T-helper 1 cell treated with Interleukin-12 subunit alpha and Interleukin-12 subunit beta and Interleukin-4 antibody, amounts not matched to agents 30 μg/mL and 1 μg/mL, for 36 hours (primary cell): ENCODE results near the gene SLC35F3.
"Not testable (repeated sequence)": the region's sequence is repeated elsewhere in the genome, so short reads cannot be mapped to it uniquely, and the experiment has no call there.

Experiments used
- H3K27ac Mint-ChIP-seq: one replicate; pipeline ENCODE4 v1.8.0; 2021; ENCODE audit warnings: mild to moderate bottlenecking, mixed read lengths
- H3K27me3 Mint-ChIP-seq: one replicate; pipeline ENCODE4 v1.8.0; 2021; ENCODE audit warnings: low read depth, mixed read lengths
- H3K36me3 Mint-ChIP-seq: one replicate; pipeline ENCODE4 v1.8.0; 2021; ENCODE audit warnings: low read depth, mixed read lengths
- H3K4me1 Mint-ChIP-seq: one replicate; pipeline ENCODE4 v1.8.0; 2021; ENCODE audit warnings: low read depth, mixed read lengths
- H3K4me3 Mint-ChIP-seq: one replicate; pipeline ENCODE4 v1.8.0; 2021; ENCODE audit warnings: mild to moderate bottlenecking, moderate library complexity, mixed read lengths
- H3K9me3 Mint-ChIP-seq: one replicate; pipeline ENCODE4 v1.8.0; 2021; ENCODE audit warnings: mixed read lengths

The SLC35F3 gene

DNA sequence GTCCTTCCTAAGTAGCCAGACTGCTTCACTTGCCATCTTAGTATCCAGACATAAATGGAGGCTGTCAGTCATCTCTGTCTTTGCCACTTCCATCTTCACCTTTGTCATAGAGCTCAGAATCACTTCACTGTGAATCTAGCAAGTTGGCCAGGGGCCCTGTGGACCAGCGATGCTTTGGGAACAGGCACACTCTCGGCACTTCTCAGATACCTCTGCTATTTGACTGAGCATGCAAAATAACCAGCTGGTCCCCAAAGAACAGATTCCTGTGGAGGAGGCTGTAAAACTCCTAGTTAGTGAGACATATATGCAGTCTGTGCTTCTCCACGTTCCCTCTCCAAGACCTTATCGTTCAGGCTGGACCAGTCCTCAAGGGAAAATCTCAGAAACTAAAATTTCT lies 392.0 kb downstream of the SLC35F3 start:
- no peaks in the 10 kb centered on the region for H3K4me1 Mint-ChIP-seq
- H3K9me3 Mint-ChIP-seq, result no peaks in the 10 kb centered on the region
- no peaks in the 10 kb centered on the region for H3K36me3 Mint-ChIP-seq
- H3K4me3 Mint-ChIP-seq, result no peak overlapping the region
- H3K27ac Mint-ChIP-seq, result no peak overlapping the region
- peaks cover 12% of the 10 kb centered on the region for H3K27me3 Mint-ChIP-seq

DNA sequence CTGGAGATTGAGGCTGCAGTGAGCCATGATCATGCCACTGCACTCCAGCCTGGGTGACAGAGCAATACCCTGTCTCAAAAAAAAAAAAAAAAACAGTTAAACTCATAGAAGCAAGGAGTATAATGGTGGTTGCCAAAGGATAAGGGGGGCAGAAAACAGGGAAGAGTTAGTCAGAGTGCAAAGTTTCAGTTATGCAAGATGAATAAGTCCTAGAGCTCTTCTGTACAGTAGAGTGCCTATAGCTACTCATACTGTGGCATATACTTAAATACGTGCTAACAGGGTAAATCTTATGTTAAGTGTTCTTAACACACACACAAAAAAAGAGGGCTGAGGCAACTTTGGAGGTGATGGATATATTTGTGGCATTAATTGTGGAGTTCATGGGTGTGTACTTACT lies 393.2 kb downstream of the SLC35F3 start:
- H3K4me3 Mint-ChIP-seq, result no peak overlapping the region
- H3K4me1 Mint-ChIP-seq, result no peaks in the 10 kb centered on the region
- no peak overlapping the region for H3K27ac Mint-ChIP-seq
- no peaks in the 10 kb centered on the region for H3K36me3 Mint-ChIP-seq
- peaks cover 11% of the 10 kb centered on the region for H3K27me3 Mint-ChIP-seq
- no peaks in the 10 kb centered on the region for H3K9me3 Mint-ChIP-seq

DNA sequence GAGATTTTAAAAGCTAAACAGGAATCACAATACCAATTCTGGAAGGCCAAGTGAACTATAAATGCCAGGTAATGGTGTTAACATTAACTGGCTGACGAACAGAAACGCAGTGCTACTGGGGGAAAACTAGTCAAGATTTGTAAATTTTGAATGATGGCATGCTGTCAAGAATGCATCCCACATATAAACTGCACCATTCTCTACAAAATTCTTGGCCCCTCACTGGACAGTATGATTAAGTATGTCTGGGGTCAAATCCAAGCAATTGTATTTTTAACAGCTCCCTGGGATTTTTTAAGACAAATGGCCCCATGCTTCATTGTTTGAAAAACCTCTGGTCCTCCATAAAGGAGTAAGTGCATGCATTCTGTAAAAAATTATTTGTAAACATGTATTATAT lies 395.6 kb downstream of the SLC35F3 start:
- Mint-ChIP-seq H3K4me3 (no peak overlapping the region), H3K27ac (no peak overlapping the region), H3K27me3 (peaks cover 13% of the 10 kb centered on the region), H3K9me3 (no peaks in the 10 kb centered on the region), H3K4me1 (no peaks in the 10 kb centered on the region), H3K36me3 (no peaks in the 10 kb centered on the region)

DNA sequence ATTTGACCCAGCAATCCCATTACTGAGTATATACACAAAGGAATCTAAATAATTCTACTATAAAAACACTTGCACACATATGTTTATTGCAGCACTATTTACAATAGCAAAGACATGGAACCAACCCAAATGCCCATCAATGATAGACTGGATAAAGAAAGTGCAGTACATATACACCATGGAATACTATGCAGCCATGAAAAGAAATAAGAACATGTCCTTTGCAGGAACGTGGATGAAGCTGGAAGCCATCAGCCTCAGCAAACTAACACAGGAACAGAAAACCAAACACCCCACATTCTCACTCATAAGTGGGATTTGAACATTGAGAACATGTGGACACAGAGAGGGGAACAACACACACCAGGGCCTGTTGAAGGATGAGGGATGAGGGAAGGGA lies 397.2 kb downstream of the SLC35F3 start:
- not testable (repeated sequence) for H3K9me3 Mint-ChIP-seq, H3K4me3 Mint-ChIP-seq

DNA sequence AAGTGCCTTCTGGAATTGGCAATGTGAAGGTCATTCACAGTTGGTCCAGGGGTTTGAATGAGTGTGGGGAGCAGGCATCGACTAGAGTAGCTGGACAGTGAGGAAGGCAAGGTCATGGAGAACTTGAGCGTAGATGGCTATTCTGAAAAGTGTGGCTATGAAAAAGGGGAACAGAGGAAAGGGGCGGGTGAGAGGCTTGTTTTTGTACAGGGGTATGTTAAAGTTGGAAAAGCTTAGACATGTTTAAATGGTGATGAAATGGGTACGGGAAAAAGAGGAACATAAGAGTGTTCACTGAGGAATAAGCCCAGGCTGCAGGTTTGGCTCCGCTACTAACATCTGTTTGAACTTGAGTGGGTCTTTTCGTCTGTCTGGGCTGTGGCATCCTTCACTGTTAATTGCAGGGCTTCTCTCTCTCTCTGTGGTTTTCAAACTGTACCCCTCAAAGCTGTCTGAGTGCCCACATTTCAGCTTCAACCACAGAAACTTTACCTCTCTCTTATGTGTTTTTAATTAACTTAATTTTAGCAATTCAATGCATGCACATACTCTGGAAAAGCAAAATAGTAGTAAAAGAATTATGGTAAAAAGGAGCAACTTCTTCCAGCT lies 398.0 kb downstream of the SLC35F3 start:
- Mint-ChIP-seq H3K27me3 (peaks cover 10% of the 10 kb centered on the region), H3K36me3 (no peaks in the 10 kb centered on the region), H3K9me3 (no peaks in the 10 kb centered on the region), H3K4me1 (no peaks in the 10 kb centered on the region), H3K4me3 (no peak overlapping the region), H3K27ac (no peak overlapping the region)

More for the DNA sequence above, 397.2 kb downstream of the SLC35F3 start:
- not testable (repeated sequence) for H3K36me3 Mint-ChIP-seq, H3K27ac Mint-ChIP-seq, H3K4me1 Mint-ChIP-seq
- peaks cover 13% of the 10 kb centered on the region for H3K27me3 Mint-ChIP-seq

DNA sequence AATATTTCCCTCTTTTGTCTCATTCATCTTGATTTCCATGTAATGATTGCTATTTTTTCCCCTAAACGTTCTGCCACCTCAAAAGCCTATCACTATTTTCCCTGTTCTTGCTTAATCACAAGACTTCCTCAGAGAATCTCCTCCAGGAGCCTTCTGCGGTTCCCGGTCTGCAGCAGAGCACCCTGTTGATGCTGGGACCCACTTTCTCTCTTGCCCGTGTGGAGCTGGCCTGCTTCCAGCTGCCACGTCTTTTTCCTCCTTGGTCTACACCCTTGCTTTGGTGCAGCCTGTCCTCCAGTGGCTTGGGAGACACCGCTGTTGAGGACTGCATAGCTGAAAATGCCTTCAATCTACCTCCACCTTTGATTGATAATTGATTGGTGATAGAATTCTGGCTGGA lies 398.8 kb downstream of the SLC35F3 start:
- Mint-ChIP-seq H3K9me3 (no peaks in the 10 kb centered on the region), H3K4me3 (no peak overlapping the region), H3K4me1 (no peaks in the 10 kb centered on the region), H3K27me3 (peaks cover 5% of the 10 kb centered on the region), H3K27ac (no peak overlapping the region), H3K36me3 (no peaks in the 10 kb centered on the region)

DNA sequence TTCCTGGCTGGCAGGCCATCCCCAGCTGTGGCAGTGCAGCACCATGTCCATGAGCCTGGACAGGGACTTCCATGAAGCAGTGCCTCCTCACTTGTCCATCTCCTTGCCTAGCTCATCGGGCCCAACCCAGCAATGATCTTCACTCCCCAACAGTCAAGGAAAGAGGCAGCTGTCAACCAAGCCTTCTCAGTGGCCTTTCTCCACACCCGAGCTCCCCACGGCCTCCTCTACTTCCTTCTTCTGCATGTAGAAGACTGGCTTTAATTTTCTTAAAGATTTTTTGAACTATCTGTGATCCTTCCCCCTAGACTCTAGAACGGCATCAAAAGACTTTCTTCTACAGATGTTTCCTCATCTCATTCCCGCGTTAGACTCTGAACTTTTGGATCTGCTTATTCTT lies 403.2 kb downstream of the SLC35F3 start:
- Mint-ChIP-seq H3K27ac (no peak overlapping the region), H3K4me1 (peaks cover 5% of the 10 kb centered on the region), H3K4me3 (no peak overlapping the region), H3K36me3 (no peaks in the 10 kb centered on the region), H3K27me3 (peaks cover 14% of the 10 kb centered on the region), H3K9me3 (no peaks in the 10 kb centered on the region)

DNA sequence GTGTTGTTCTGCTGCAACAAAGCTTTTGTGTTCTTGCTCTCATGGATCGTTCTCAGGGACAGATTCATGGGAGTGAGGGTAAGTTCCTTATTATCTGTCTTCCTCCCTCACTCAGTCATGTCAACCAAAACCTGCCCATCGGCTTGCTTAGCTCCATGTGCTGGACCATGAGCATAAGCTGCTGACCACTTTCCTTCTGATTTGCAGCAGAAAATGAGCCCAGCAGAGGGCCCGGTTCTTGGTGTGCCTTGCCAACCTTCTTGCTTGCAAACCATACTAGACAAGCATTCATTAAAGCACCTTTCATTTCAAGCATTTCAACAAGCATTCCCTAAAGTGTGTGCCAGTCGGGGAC lies 404.7 kb downstream of the SLC35F3 start:
- no peak overlapping the region for H3K4me3 Mint-ChIP-seq
- peaks cover 14% of the 10 kb centered on the region for H3K27me3 Mint-ChIP-seq
- H3K36me3 Mint-ChIP-seq, result no peaks in the 10 kb centered on the region
- H3K4me1 Mint-ChIP-seq, result peaks cover 5% of the 10 kb centered on the region
- no peaks in the 10 kb centered on the region for H3K9me3 Mint-ChIP-seq
- H3K27ac Mint-ChIP-seq, result no peak overlapping the region

DNA sequence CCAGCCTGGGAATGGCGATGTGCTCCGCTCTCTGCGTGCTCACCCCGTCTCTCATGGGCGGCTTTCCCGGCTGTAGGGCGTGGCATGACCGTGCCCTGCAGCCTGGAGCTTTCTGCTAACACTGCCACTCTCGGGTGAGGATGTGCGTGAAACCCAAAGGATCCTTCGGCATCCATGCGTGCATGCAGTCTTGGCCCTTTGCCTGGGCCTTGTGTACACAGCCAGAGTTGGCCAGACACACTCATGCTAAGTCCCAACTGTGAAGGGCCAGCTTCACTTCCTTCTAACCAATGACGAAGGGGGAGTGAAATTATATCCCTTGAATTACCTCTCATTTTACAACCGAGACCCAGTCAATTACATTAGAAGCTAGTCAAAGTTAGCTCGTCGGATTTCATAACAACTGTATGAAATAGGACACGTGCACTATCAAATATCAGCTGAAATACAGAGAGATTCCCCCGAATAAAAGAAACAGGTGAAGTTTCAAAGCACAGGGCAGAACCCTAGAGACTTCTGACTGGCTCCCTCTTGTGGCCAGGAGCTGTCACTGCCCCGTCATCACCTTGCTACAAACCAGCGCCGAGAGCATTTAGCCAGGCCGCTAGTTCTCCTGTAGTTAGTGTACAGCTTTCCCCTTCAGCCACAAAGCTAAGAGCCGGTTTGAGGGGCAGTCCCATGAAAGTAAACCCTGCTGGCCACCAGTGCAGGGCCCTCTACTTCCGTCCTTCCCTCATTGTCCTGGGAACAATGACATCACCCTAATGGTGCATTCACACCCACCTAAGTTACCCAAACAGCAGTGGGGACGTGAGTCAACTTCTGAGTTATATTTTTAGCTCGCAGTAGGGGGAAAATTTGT lies 405.4 kb downstream of the SLC35F3 start:
- H3K4me1 Mint-ChIP-seq, result peaks cover 5% of the 10 kb centered on the region
- H3K27ac Mint-ChIP-seq, result no peak overlapping the region
- peaks cover 10% of the 10 kb centered on the region for H3K27me3 Mint-ChIP-seq
- H3K4me3 Mint-ChIP-seq, result no peak overlapping the region
- no peaks in the 10 kb centered on the region for H3K36me3 Mint-ChIP-seq
- H3K9me3 Mint-ChIP-seq, result no peaks in the 10 kb centered on the region

DNA sequence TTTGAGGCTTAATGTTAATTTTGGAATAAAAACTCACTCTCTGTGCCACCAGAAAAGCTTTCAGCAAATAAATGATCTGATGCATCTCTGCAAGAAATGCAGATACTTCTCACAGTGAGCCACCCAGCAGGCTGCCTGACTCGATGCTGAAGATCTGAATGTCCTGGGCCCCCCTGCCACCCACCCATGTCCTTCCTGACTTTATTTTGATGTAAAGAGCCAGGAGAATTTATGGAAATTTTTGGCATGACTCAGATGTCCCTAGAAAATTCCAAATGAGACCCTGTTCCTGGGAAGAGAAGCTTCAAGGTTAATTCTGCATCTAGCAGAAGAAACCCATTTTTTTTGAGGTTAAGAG lies 406.0 kb downstream of the SLC35F3 start:
- Mint-ChIP-seq H3K27ac (no peak overlapping the region), H3K36me3 (no peaks in the 10 kb centered on the region), H3K9me3 (no peaks in the 10 kb centered on the region), H3K4me1 (peaks cover 5% of the 10 kb centered on the region), H3K27me3 (peaks cover 10% of the 10 kb centered on the region), H3K4me3 (no peak overlapping the region)

DNA sequence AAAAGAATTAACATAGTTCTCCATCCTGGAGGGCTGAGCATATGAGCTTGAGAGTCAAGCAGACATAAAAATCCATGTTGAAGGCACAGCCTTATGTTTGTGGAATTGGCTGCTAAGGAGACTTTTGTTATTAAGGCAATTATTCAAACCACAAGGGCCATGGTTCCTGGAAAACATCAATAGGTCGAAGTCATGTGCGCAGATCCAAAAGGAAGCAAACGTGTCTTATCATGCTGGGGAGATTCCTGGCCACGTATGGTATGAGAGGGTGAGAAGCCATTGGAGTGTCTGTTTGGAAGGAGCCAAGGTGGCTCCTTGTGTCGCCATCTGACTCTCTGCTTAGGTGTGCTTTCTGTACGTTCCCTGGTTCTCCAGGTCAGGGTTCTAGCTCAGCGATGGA lies 406.9 kb downstream of the SLC35F3 start:
- H3K27ac Mint-ChIP-seq, result no peak overlapping the region
- peaks cover 14% of the 10 kb centered on the region for H3K27me3 Mint-ChIP-seq
- no peak overlapping the region for H3K4me3 Mint-ChIP-seq
- peaks cover 5% of the 10 kb centered on the region for H3K4me1 Mint-ChIP-seq
- no peaks in the 10 kb centered on the region for H3K9me3 Mint-ChIP-seq
- no peaks in the 10 kb centered on the region for H3K36me3 Mint-ChIP-seq

DNA sequence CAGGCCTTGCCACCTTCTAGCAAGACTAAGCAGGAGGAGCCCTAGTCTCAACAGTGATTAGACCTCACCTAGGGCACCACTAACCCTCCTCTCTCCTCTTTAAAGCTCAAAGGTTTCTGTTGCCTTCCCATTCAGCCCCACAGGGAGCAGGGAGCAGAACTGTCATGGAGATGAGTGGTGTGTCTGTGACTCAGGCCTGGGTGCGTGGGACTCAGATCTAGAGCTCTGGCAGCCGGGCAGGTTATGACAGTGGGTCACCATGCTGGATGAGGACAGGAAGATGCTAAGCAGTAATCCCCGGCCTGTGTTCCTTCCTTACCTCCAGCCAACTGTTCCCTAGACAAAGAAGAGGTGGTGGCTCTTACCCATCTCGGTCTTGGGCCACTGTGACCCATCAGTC lies 408.7 kb downstream of the SLC35F3 start:
- H3K27ac Mint-ChIP-seq, result no peak overlapping the region

DNA sequence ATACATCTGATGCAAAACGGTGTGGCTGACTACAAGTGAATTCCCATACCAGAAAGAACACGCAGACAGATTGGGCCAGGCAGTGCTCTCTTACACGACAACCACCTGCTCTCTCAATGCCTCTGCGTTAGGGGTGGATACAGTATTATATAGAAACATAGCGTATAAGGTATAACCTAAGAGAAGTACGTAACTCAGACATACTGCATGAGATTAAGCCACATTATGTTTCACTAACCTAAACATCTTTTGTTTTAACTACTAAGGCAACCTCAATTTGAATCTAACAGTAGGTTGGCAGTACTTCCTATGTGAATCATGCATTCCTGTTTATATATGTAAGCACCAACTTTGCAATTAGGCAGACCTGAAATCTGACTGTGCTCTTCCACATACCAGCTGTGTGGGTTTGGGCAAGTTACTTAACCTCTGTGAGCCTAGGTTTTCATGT lies 410.6 kb downstream of the SLC35F3 start:
- no peaks in the 10 kb centered on the region for H3K9me3 Mint-ChIP-seq
- peaks cover 1% of the 10 kb centered on the region for H3K4me1 Mint-ChIP-seq
- no peak overlapping the region for H3K27ac Mint-ChIP-seq
- H3K36me3 Mint-ChIP-seq, result peaks cover 1% of the 10 kb centered on the region
- no peak overlapping the region for H3K4me3 Mint-ChIP-seq
- peaks cover 23% of the 10 kb centered on the region for H3K27me3 Mint-ChIP-seq

More for the DNA sequence above, 408.7 kb downstream of the SLC35F3 start:
- Mint-ChIP-seq H3K27me3 (peaks cover 18% of the 10 kb centered on the region), H3K4me1 (peaks cover 5% of the 10 kb centered on the region), H3K4me3 (no peak overlapping the region), H3K36me3 (peaks cover 1% of the 10 kb centered on the region), H3K9me3 (no peaks in the 10 kb centered on the region)

DNA sequence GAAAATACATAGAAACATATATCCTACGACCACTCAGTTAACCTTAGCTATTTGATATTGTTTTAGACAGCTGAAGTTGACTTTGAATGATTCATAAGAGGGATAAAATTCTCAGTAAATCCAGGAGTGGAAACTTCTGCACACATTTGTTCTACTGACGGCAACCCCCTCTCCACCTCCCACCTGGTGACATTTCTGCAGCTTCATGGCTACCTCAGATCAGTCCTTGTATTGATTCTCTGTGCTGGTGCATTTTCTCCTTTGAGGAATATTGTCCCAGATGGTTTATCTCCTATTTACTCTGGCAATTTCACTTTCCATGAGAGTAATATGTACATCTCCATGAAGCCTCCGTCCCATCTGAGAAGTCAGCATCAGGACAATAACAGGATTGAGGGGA lies 411.1 kb downstream of the SLC35F3 start:
- peaks cover 23% of the 10 kb centered on the region for H3K27me3 Mint-ChIP-seq
- no peak overlapping the region for H3K4me3 Mint-ChIP-seq
- H3K36me3 Mint-ChIP-seq, result peaks cover 1% of the 10 kb centered on the region
- H3K4me1 Mint-ChIP-seq, result no peaks in the 10 kb centered on the region
- H3K9me3 Mint-ChIP-seq, result no peaks in the 10 kb centered on the region
- H3K27ac Mint-ChIP-seq, result no peak overlapping the region

DNA sequence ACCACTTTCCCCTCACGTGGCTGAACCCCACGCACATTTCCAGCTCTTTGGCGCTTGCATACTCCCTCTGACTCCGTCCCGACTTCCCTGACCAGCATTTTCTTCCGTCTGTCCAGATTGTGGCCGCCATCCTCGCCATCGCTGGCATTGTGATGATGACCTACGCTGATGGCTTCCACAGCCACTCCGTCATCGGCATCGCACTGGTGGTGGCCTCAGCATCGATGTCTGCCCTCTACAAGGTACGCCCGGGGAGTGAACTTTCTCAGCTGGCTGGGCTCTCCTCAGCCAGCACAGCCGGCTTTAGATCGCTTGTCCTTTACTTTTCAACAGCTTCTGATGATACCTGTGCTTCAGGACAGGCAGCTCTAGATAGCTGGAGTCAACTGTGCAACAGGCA lies 412.0 kb downstream of the SLC35F3 start:
- H3K27ac Mint-ChIP-seq, result no peak overlapping the region
- no peak overlapping the region for H3K4me3 Mint-ChIP-seq

More for the DNA sequence above, 412.0 kb downstream of the SLC35F3 start:
- Mint-ChIP-seq H3K27me3 (peaks cover 21% of the 10 kb centered on the region), H3K9me3 (no peaks in the 10 kb centered on the region), H3K36me3 (peaks cover 1% of the 10 kb centered on the region), H3K4me1 (no peaks in the 10 kb centered on the region)
